H1 (cell line): Measurements from ENCODE around the gene VWA7. TPM values are rescaled to one million over a fixed set of nuclear protein-coding genes. Genes with fewer than 3 reads are reported as not detected.

Experiments
- CTCF ChIA-PET: fragments of 300-600 bp; sonication (Branson Sonifier 250); formaldehyde crosslinking; loops from one replicate; lab custom pipeline; 2021; ENCODE audit not compliant: partially characterized antibody; lab: Charles Lee
- POLR2A ChIA-PET: fragments of 300-600 bp; sonication (Branson Sonifier 250); formaldehyde crosslinking; loops from one replicate; lab custom pipeline; 2021; ENCODE audit warnings: inconsistent platforms; ENCODE audit not compliant: partially characterized antibody; lab: Charles Lee
- DNase-seq, 2 experiments: peaks; one replicate each; pipeline versions ENCODE4 v3.0.0 to v3.0.0-alpha.2; 2010 to 2022; ENCODE audit warnings: low spot score in 2 of 2, low read depth in 1 of 2, mixed read lengths in 1 of 2
- FAIRE-seq: peaks from 2 replicates; lab custom pipeline; 2011; peaks lifted over from hg19 to GRCh38; lab: Jason Lieb, UNC
- H2AFZ ChIP-seq: 2 replicates; pipeline ENCODE4 v1.8.1; 2012; ENCODE audit warnings: low read length, inconsistent platforms
- H2AK5ac ChIP-seq: 2 replicates; pipeline ENCODE4 v1.6.1; 2013; ENCODE audit warnings: low read depth, low read length
- H2BK120ac ChIP-seq: replicated peaks from 2 replicates; pipeline ENCODE3; 2013; ENCODE audit warnings: low read depth, low read length, inconsistent platforms
- H2BK12ac ChIP-seq: 2 replicates; pipeline ENCODE4 v1.6.1; 2013; ENCODE audit warnings: low read depth, low read length
- H2BK15ac ChIP-seq: 2 replicates; pipeline ENCODE4 v1.6.1; 2013; ENCODE audit warnings: low read length
- H2BK20ac ChIP-seq: 2 replicates; pipeline ENCODE4 v1.6.1; 2013; ENCODE audit warnings: low read length
- H2BK5ac ChIP-seq: 2 replicates; pipeline ENCODE4 v1.6.1; 2013; ENCODE audit warnings: low read depth, low read length
- H3K14ac ChIP-seq: 2 replicates; pipeline ENCODE4 v1.6.1; 2013; ENCODE audit warnings: inconsistent platforms; ENCODE audit not compliant: insufficient read length
- H3K18ac ChIP-seq: 2 replicates; pipeline ENCODE4 v1.6.1; 2013; ENCODE audit warnings: low read length; ENCODE audit errors: extremely low read depth
- H3K23ac ChIP-seq: 2 replicates; pipeline ENCODE4 v1.6.1; 2013; ENCODE audit warnings: inconsistent platforms; ENCODE audit not compliant: insufficient read length
- H3K23me2 ChIP-seq: 2 replicates; pipeline ENCODE4 v1.6.1; 2013; ENCODE audit warnings: low read depth, low read length
- H3K27ac ChIP-seq: 2 replicates; pipeline ENCODE4 v1.6.1; 2011; ENCODE audit warnings: low read depth, low read length, inconsistent platforms
- H3K27me3 ChIP-seq, 4 experiments: replicated peaks in 1 of 4; 1 replicate in 1 of 4; 2 replicates in 3 of 4; pipeline versions ENCODE4 v1.6.1 to v1.8.1; 2011 to 2013; ENCODE audit warnings: low read length in 3 of 4, mild to moderate bottlenecking in 3 of 4, inconsistent platforms in 2 of 4, mixed read lengths in 2 of 4, moderate library complexity in 1 of 4; ENCODE audit not compliant: control insufficient read depth in 3 of 4, insufficient read depth in 3 of 4; ENCODE audit errors: extremely low read depth in 1 of 4
- H3K36me3 ChIP-seq, 4 experiments: 2 replicates each; pipeline versions ENCODE4 v1.6.1 to v1.8.1; 2011 to 2013; ENCODE audit warnings: mild to moderate bottlenecking in 4 of 4, low read length in 3 of 4, moderate library complexity in 2 of 4, control low read depth in 1 of 4, inconsistent platforms in 1 of 4; ENCODE audit not compliant: insufficient read depth in 4 of 4, control insufficient read depth in 2 of 4
- H3K4ac ChIP-seq: replicated peaks from 2 replicates; pipeline ENCODE3; 2013; ENCODE audit warnings: low read length, low read depth, mixed read lengths, inconsistent platforms; ENCODE audit not compliant: insufficient read length
- H3K4me1 ChIP-seq, 4 experiments: replicated peaks in 1 of 4; 1 replicate in 1 of 4; 2 replicates in 3 of 4; pipeline versions ENCODE4 v1.6.1 to v1.8.1; 2011 to 2013; ENCODE audit warnings: low read length in 3 of 4, inconsistent platforms in 2 of 4, mixed read lengths in 1 of 4; ENCODE audit not compliant: insufficient read depth in 4 of 4, control insufficient read depth in 3 of 4
- H3K4me2 ChIP-seq, 2 experiments: 2 replicates each; pipeline versions ENCODE4 v1.6.1 to v1.8.1; 2011 to 2013; ENCODE audit warnings: low read depth in 2 of 2, low read length in 2 of 2, control low read depth in 1 of 2, inconsistent platforms in 1 of 2, mild to moderate bottlenecking in 1 of 2; ENCODE audit not compliant: insufficient read depth in 1 of 2
- H3K4me3 ChIP-seq, 4 experiments: fragments of 200-600, 300-600 bp in 1 of 4; sonication (generic), shearing (Covaris generic), sonication (Bioruptor Twin) in 1 of 4; 2 replicates each; pipeline versions ENCODE4 v1.5.1 to v1.8.1; 2011 to 2016; ENCODE audit warnings: low read length in 4 of 4, low read depth in 3 of 4, control low read depth in 2 of 4, inconsistent platforms in 2 of 4, mild to moderate bottlenecking in 2 of 4, mixed read lengths in 1 of 4, moderate library complexity in 1 of 4; ENCODE audit not compliant: insufficient read depth in 2 of 4; ENCODE audit errors: extremely low read depth in 1 of 4
- H3K56ac ChIP-seq: replicated peaks from 2 replicates; pipeline ENCODE3; 2013; ENCODE audit warnings: low read depth, mild to moderate bottlenecking, mixed read lengths, low read length, inconsistent platforms; ENCODE audit not compliant: insufficient read length
- H3K79me1 ChIP-seq: 2 replicates; pipeline ENCODE4 v1.6.1; 2013; ENCODE audit warnings: low read depth, low read length, control low read depth
- H3K79me2 ChIP-seq, 2 experiments: 2 replicates each; pipeline versions ENCODE4 v1.6.1 to v1.8.1; 2012 to 2013; ENCODE audit warnings: low read length in 2 of 2, mild to moderate bottlenecking in 2 of 2, inconsistent platforms in 1 of 2; ENCODE audit not compliant: insufficient read depth in 2 of 2, control insufficient read depth in 1 of 2
- H3K9ac ChIP-seq, 4 experiments: replicated peaks in 1 of 4; 1 replicate in 1 of 4; 2 replicates in 3 of 4; pipeline versions ENCODE4 v1.6.1 to v1.8.1; 2011 to 2013; ENCODE audit warnings: low read depth in 3 of 4, low read length in 3 of 4, control low read depth in 2 of 4, mild to moderate bottlenecking in 2 of 4, moderate library complexity in 2 of 4, inconsistent platforms in 1 of 4; ENCODE audit errors: extremely low read depth in 1 of 4
- H3K9me3 ChIP-seq, 2 experiments: 2 replicates each; pipeline versions ENCODE4 v1.6.1 to v1.8.1; 2012 to 2013; ENCODE audit warnings: mild to moderate bottlenecking in 2 of 2, moderate library complexity in 2 of 2, control low read depth in 1 of 2, inconsistent platforms in 1 of 2, low read depth in 1 of 2, low read length in 1 of 2, mixed read lengths in 1 of 2; ENCODE audit not compliant: insufficient read depth in 2 of 2
- H4K20me1 ChIP-seq, 2 experiments: replicated peaks in 1 of 2; 2 replicates each; pipeline versions ENCODE3 to v1.8.1; 2011 to 2013; ENCODE audit warnings: inconsistent platforms in 2 of 2, low read length in 2 of 2, mild to moderate bottlenecking in 1 of 2; ENCODE audit not compliant: insufficient read depth in 2 of 2, control insufficient read depth in 1 of 2
- H4K5ac ChIP-seq: 2 replicates; pipeline ENCODE4 v1.6.1; 2013; ENCODE audit warnings: low read length, low read depth, mixed read lengths, inconsistent platforms; ENCODE audit not compliant: insufficient read length
- H4K8ac ChIP-seq: 2 replicates; pipeline ENCODE4 v1.8.0; 2013; ENCODE audit warnings: mild to moderate bottlenecking, moderate library complexity, low read length, inconsistent platforms; ENCODE audit not compliant: insufficient read depth; ENCODE audit errors: extremely low read depth
- H4K91ac ChIP-seq: replicated peaks from 2 replicates; pipeline ENCODE3; 2013; ENCODE audit warnings: low read length, mixed read lengths, inconsistent platforms; ENCODE audit not compliant: insufficient read length
- PHF8 ChIP-seq: fragments of 200-600 bp; sonication (generic); conservative IDR thresholded peaks from 2 replicates; pipeline ENCODE4 v1.7.1; 2012; ENCODE audit warnings: low read depth, mild to moderate bottlenecking, inconsistent platforms, low read length, moderate library complexity
- POLR2A ChIP-seq, 2 experiments: IDR thresholded peaks; 1 replicate in 1 of 2; 2 replicates in 1 of 2; pipeline ENCODE4 v1.6.1; 2011; ENCODE audit warnings: low read depth in 2 of 2, low read length in 2 of 2, mild to moderate bottlenecking in 2 of 2; ENCODE audit errors: control extremely low read depth in 1 of 2
- SP1 ChIP-seq: IDR thresholded peaks from 2 replicates; pipeline ENCODE4 v1.6.1; 2011; ENCODE audit warnings: low read depth, low read length
- SP4 ChIP-seq: IDR thresholded peaks from 2 replicates; pipeline ENCODE4 v1.6.1; 2012; ENCODE audit warnings: low read length, inconsistent platforms
- TAF1 ChIP-seq: IDR thresholded peaks from 2 replicates; pipeline ENCODE4 v1.6.1; 2011; ENCODE audit warnings: mild to moderate bottlenecking, low read depth, low read length
- WGBS, 2 experiments: shearing (Covaris generic) in 1 of 2; methylation state at CpG; one replicate each; pipeline versions ENCODE4 v1.1.6 to v1.1.7; 2013 to 2015; ENCODE audit warnings: low lambda C conversion rate in 2 of 2, mixed read lengths in 2 of 2, inconsistent platforms in 1 of 2, low coverage in 1 of 2, missing lambda C conversion rate in 1 of 2; ENCODE audit not compliant: insufficient replicate concordance in 2 of 2, insufficient coverage in 1 of 2, insufficient read length in 1 of 2; ENCODE audit errors: extremely low coverage in 1 of 2, missing lambda C conversion rate in 1 of 2; 5-methylcytosine and 5-hydroxymethylcytosine counted together
- polyA plus RNA-seq, 7 experiments: library from polyadenylated mRNA; depleted of rRNA in 3 of 7; stranded (reverse) in 5 of 7; unstranded in 2 of 7; fragments of >200 nt in 5 of 7; fragments of 200-250 nt in 2 of 7; gene quantifications; 1 replicate in 5 of 7; 2 replicates in 1 of 7; 4 replicates in 1 of 7; pipeline versions ENCODE4 v1.2.1 to v1.2.3, GENCODE V29; 2011 to 2013; ENCODE audit warnings: missing spikeins in 2 of 7, mixed read lengths in 2 of 7
- total RNA-seq: library from RNA; stranded (reverse); fragmentation: NEBNext Ultra II Directional; extraction: Animal tissue kit (Norgen Biotek cat#: 25700); gene quantifications from 2 replicates; pipeline ENCODE4 v1.2.1, GENCODE V29; 2021

Gene VWA7
- total and polyA plus RNA-seq, 2 of the 8 experiments (the other 6 are each of a cell fraction or from before 2014, with no cell fraction given), result 0.82 to 2.1 TPM

DNA sequence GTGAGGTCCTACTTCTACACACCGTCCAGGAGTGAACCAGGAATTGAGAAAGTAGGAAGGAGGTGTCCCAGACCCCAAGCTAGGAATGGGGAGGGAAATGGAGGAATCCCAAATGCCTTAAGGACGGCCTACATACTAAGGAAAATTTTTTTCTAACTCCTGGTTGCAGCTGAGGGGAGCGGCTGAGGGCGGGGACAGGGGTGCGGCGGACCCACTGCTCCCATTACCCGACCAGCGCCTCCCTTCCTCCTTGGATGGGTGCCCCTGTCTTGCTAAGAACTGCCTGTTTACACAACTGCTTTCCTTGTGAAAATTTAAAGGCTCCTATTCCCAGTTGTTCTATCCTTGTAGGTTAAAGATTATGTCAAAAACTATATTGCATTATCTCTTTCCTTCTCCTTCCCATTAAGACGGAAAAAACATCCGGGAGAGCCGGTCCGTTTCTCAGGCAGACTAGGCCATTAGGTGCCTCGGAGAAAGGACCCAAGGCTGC is 49.7 kb upstream of the VWA7 start:
- Histone ChIP-seq H3K27ac (peak overlapping the region; percentile 77), H3K27me3 (no peaks in the 10 kb centered on the region), H3K79me2 (peaks cover 0 to 23% of the 10 kb centered on the region in 2 experiments; a peak in 2 of 4 replicates), H3K23me2 (peaks cover 18% of the 10 kb centered on the region), H2BK120ac (no peak overlapping the region), H3K9ac (peak overlapping the region in 3 of 4 experiments; percentile 56 to 76 (median 57); a peak in 6 of 7 replicates), H3K23ac (no peak overlapping the region), H4K8ac (no peak overlapping the region), H3K4me1 (peaks cover 5 to 12% (median 9%) of the 10 kb centered on the region in 4 experiments; a peak in 6 of 7 replicates), H3K79me1 (peaks cover 2% of the 10 kb centered on the region; the same call in 1 of the 2 replicates), H3K36me3 (no peaks in the 10 kb centered on the region), H3K18ac (peak overlapping the region; percentile 93), H4K5ac (peak overlapping the region; percentile 78), H3K9me3 (no peaks in the 10 kb centered on the region), H4K20me1 (peaks cover 0 to 3% of the 10 kb centered on the region in 2 experiments), H3K4me3 (peak overlapping the region; percentile 40 to 65 (median 56)), H3K4ac (peak overlapping the region; percentile 16), H2BK20ac (0 out of 2 replicates have a peak overlapping the region, but pooled peaks have one; percentile 2), H2BK12ac (peak overlapping the region; percentile 84; the same call in 1 of the 2 replicates), H4K91ac (peak overlapping the region; percentile 41), H2BK5ac (peak overlapping the region; percentile 92), H2AFZ (peak overlapping the region; percentile 54; the same call in 1 of the 2 replicates), H2BK15ac (peak overlapping the region; percentile 92; the same call in 1 of the 2 replicates)
- ChIA-PET CTCF (interaction anchor here (0.6 to 2.6 kb wide), 11 partner anchors 11 to 137 kb away, joined by 3 to 12 read pairs (median 4); partner anchors contain the start of gene VARS1), POLR2A (interaction anchor here (0.7 to 10.9 kb wide), 56 partner anchors 8 to 353 kb away, joined by 3 to 136 read pairs (median 4); partner anchors contain the start of genes ABHD16A, APOM, BAG6 and C6orf47)
- no peak for FAIRE-seq
- WGBS, 2 experiments, result 2% methylated on average over 13 of the region's 13 CpGs; no CpG with 5 or more reads in 1 of the 2 experiments
- DNase-seq, result peak in 1 of 2 experiments; percentile 62
- TF ChIP-seq SP1 (no peak), POLR2A (IDR thresholded peaks at IDR 0.05; ENCODE audit: control extremely low read depth in 1 of 2, low read depth in 2 of 2, low read length in 2 of 2) (peak in 1 of 2 experiments; percentile 30; a peak in 1 of 3 replicates), SP4 (peak; percentile 97), TAF1 (0 out of 2 replicates have a peak, but pooled peaks have one; percentile 45), PHF8 (peak; percentile 22; the same call in 1 of the 2 replicates)
- TF ChIP-seq, all 59 proteins: peak for 4
- Histone ChIP-seq H3K56ac (no peak overlapping the region), H3K4me2 (peak overlapping the region; percentile 87 to 100), H2AK5ac (no peak overlapping the region), H3K14ac (no peak overlapping the region)
